22Rv1 (cell line): ENCODE data around the gene ANKRD55.

ENCODE experiments used
- ZFX ChIP-seq: fragments of 450-650 bp; IDR thresholded peaks from 2 replicates; pipeline ENCODE4 v1.6.1; 2017; ENCODE audit warnings: antibody characterized with exemption, borderline replicate concordance
- TF ChIP-seq, protein P1 (sequence below): fragments of 450-650 bp; IDR thresholded peaks from 2 replicates; pipeline ENCODE4 v1.5.1; 2017; ENCODE audit warnings: mild to moderate bottlenecking

- TF ChIP-seq, protein P1, sequence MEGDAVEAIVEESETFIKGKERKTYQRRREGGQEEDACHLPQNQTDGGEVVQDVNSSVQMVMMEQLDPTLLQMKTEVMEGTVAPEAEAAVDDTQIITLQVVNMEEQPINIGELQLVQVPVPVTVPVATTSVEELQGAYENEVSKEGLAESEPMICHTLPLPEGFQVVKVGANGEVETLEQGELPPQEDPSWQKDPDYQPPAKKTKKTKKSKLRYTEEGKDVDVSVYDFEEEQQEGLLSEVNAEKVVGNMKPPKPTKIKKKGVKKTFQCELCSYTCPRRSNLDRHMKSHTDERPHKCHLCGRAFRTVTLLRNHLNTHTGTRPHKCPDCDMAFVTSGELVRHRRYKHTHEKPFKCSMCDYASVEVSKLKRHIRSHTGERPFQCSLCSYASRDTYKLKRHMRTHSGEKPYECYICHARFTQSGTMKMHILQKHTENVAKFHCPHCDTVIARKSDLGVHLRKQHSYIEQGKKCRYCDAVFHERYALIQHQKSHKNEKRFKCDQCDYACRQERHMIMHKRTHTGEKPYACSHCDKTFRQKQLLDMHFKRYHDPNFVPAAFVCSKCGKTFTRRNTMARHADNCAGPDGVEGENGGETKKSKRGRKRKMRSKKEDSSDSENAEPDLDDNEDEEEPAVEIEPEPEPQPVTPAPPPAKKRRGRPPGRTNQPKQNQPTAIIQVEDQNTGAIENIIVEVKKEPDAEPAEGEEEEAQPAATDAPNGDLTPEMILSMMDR: no peak
- TF ChIP-seq ZFX: no peak
These were observed 177.3 kb downstream of the ANKRD55 start for GRCh38 chr5:56055859-56056258.
